ENCODE results near the gene MORN4.

DNA sequence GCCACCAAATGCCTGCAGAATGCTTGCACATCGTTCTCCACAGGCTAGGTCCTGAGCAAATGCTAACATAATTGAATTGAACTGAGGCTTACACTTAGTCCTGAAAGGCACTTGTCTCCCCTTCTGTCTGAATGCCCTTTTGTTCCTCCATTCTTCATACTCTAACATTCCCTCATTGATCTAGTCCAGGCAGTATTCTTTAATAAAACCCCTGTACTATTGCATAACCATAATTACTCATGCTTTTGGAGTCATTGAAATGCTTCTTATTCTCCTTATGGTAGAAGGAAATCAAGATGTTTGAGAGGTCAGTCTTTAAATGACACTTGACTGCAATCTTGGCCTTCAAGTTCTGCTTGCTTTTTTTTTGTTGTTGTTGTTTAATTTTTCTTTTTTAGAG lies 14.3 kb upstream of the MORN4 start:
- TF ChIP-seq, protein P1, sequence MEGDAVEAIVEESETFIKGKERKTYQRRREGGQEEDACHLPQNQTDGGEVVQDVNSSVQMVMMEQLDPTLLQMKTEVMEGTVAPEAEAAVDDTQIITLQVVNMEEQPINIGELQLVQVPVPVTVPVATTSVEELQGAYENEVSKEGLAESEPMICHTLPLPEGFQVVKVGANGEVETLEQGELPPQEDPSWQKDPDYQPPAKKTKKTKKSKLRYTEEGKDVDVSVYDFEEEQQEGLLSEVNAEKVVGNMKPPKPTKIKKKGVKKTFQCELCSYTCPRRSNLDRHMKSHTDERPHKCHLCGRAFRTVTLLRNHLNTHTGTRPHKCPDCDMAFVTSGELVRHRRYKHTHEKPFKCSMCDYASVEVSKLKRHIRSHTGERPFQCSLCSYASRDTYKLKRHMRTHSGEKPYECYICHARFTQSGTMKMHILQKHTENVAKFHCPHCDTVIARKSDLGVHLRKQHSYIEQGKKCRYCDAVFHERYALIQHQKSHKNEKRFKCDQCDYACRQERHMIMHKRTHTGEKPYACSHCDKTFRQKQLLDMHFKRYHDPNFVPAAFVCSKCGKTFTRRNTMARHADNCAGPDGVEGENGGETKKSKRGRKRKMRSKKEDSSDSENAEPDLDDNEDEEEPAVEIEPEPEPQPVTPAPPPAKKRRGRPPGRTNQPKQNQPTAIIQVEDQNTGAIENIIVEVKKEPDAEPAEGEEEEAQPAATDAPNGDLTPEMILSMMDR (conservative IDR thresholded peaks at IDR 0.05; ENCODE audit: low read length): no peak
- no peak for TF ChIP-seq EZH2phosphoT487 (IDR thresholded peaks at IDR 0.05; ENCODE audit: borderline replicate concordance, low read depth, low read length)
